Smooth muscle cell (in vitro differentiated cells): ENCODE data around the gene IL1RL2. TPM values are rescaled to one million over a fixed set of nuclear protein-coding genes. Genes with fewer than 3 reads are reported as not detected.

Source experiments
- DNase-seq: peaks from one replicate; lab custom pipeline; 2025; ENCODE audit not compliant: unreplicated experiment; lab: John Stamatoyannopoulos, UW
- H2AFZ ChIP-seq: fragments of 200-600 bp; sonication (generic); 2 replicates; pipeline ENCODE4 v1.6.0; 2016; ENCODE audit warnings: antibody characterized with exemption, low read depth, mild to moderate bottlenecking
- H3F3A ChIP-seq: fragments of 200-600 bp; sonication (generic); 2 replicates; pipeline ENCODE4 v1.6.0; 2017; ENCODE audit warnings: antibody characterized with exemption, low read depth
- H3K27ac ChIP-seq: fragments of 200-600 bp; sonication (generic); 2 replicates; pipeline ENCODE4 v1.5.1; 2016; ENCODE audit warnings: low read depth, mild to moderate bottlenecking
- H3K27me3 ChIP-seq: fragments of 200-600 bp; sonication (generic); 2 replicates; pipeline ENCODE4 v1.6.1; 2016; ENCODE audit warnings: low read depth, mild to moderate bottlenecking
- H3K36me3 ChIP-seq: fragments of 200-600 bp; sonication (generic); 2 replicates; pipeline ENCODE4 v1.5.1; 2016; ENCODE audit warnings: low read depth
- H3K4me1 ChIP-seq: fragments of 200-600 bp; sonication (generic); 2 replicates; pipeline ENCODE4 v1.5.1; 2016; ENCODE audit warnings: low read depth
- H3K4me2 ChIP-seq: fragments of 200-600 bp; sonication (generic); 2 replicates; pipeline ENCODE4 v1.6.0; 2016; ENCODE audit warnings: mild to moderate bottlenecking
- H3K4me3 ChIP-seq: fragments of 200-600 bp; sonication (generic); 2 replicates; pipeline ENCODE4 v1.5.1; 2016; ENCODE audit warnings: mild to moderate bottlenecking
- H3K79me2 ChIP-seq: fragments of 200-600 bp; sonication (generic); 2 replicates; pipeline ENCODE4 v1.6.0; 2016; ENCODE audit warnings: low read depth, mild to moderate bottlenecking
- H3K9ac ChIP-seq: fragments of 200-600 bp; sonication (generic); 2 replicates; pipeline ENCODE4 v1.6.0; 2016; ENCODE audit warnings: low read depth
- H3K9me3 ChIP-seq: fragments of 200-600 bp; sonication (generic); replicated peaks from 2 replicates; pipeline ENCODE4 v1.5.1; 2016; ENCODE audit warnings: low read depth
- H4K20me1 ChIP-seq: fragments of 200-600 bp; sonication (generic); 2 replicates; pipeline ENCODE4 v1.6.0; 2016; ENCODE audit warnings: low read depth
- CTCF ChIP-seq: fragments of 200-600 bp; sonication (generic); IDR thresholded peaks from 2 replicates; pipeline ENCODE4 v1.5.1; 2017; ENCODE audit warnings: borderline replicate concordance, mild to moderate bottlenecking, antibody characterized with exemption; ENCODE audit not compliant: insufficient read depth, poor library complexity, severe bottlenecking
- WGBS: methylation state at CpG from one replicate; pipeline ENCODE4 v1.1.7; 2016; ENCODE audit warnings: low lambda C conversion rate; 5-methylcytosine and 5-hydroxymethylcytosine counted together
- polyA plus RNA-seq: library from polyadenylated mRNA; unstranded; fragments of >200 nt; fragmentation: Nextera tagmentation; extraction: Ambion mirVana; gene quantifications from 2 replicates; pipeline ENCODE4 v1.2.1, GENCODE V29; 2016
- total RNA-seq: library from RNA; depleted of rRNA; stranded (reverse); fragments of >200 nt; gene quantifications from 2 replicates; pipeline ENCODE4 v1.2.3, GENCODE V29; 2014

IL1RL2 gene
- total and polyA plus RNA-seq, 2 experiments from 2014 or later, result 0.10 to 0.13 TPM

GRCh38 chr2:102266204-102266603, 79.4 kb downstream of the IL1RL2 start:
- Histone ChIP-seq H3K27me3 (no peaks in the 10 kb centered on the region), H3K9me3 (no peaks in the 10 kb centered on the region), H3K4me2 (no peak overlapping the region), H4K20me1 (no peaks in the 10 kb centered on the region), H3K9ac (no peak overlapping the region), H2AFZ (no peak overlapping the region), H3K36me3 (no peaks in the 10 kb centered on the region), H3K4me3 (no peak overlapping the region), H3F3A (no peaks in the 10 kb centered on the region), H3K4me1 (no peaks in the 10 kb centered on the region), H3K27ac (no peak overlapping the region), H3K79me2 (no peaks in the 10 kb centered on the region)
- DNase-seq, result no peak
- no peak for TF ChIP-seq CTCF
- WGBS, result 25% methylated on average over 1 of the region's 1 CpG

DNA sequence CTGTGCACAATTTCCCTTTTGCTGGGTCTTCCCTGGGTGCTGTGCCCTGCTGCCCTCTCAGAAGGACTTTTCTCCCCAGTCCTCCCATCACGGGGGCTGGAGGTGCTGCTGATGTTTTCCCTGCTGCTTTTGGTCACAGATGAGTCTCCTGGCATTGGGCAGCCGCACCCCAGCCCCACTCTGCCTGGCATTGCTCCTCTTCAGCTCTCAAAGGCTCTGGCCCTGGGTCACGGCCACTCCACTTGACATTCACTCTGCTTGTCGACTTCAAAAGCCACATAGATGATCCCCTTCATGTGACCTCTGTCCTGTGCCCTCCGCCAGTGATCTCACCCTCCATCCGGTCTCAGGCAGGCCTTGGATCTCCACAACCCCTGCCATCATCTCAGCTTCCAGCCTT, 81.0 kb downstream of the IL1RL2 start:
- Histone ChIP-seq H3K9ac (no peak overlapping the region), H3K27me3 (no peaks in the 10 kb centered on the region), H3K4me3 (no peak overlapping the region), H2AFZ (no peak overlapping the region), H3K4me1 (no peaks in the 10 kb centered on the region), H3K9me3 (no peaks in the 10 kb centered on the region), H3K27ac (no peak overlapping the region), H3K79me2 (no peaks in the 10 kb centered on the region), H4K20me1 (no peaks in the 10 kb centered on the region), H3K36me3 (no peaks in the 10 kb centered on the region), H3K4me2 (peak overlapping the region; percentile 1), H3F3A (no peaks in the 10 kb centered on the region)
- no peak for DNase-seq
- WGBS, result 75% methylated on average over 6 of the region's 6 CpGs
- no peak for TF ChIP-seq CTCF

- H3K27me3 ChIP-seq, result no peaks in the 10 kb centered on the region
- H2AFZ ChIP-seq, result no peak overlapping the region
- DNase-seq, result no peak
- no peak overlapping the region for H3K9ac ChIP-seq
- no peaks in the 10 kb centered on the region for H3K4me1 ChIP-seq
- H3K4me2 ChIP-seq, result peak overlapping the region; percentile 25
- no peak for TF ChIP-seq CTCF
- no peaks in the 10 kb centered on the region for H3K79me2 ChIP-seq
- H3K9me3 ChIP-seq, result no peaks in the 10 kb centered on the region
- H3K27ac ChIP-seq, result peak overlapping the region; percentile 50
- H3K36me3 ChIP-seq, result no peaks in the 10 kb centered on the region
- H4K20me1 ChIP-seq, result no peaks in the 10 kb centered on the region
- H3F3A ChIP-seq, result no peaks in the 10 kb centered on the region
- no peak overlapping the region for H3K4me3 ChIP-seq
- WGBS, result 95% methylated on average over 4 of the region's 4 CpGs
These were observed 81.8 kb downstream of the IL1RL2 start for GRCh38 chr2:102268510-102269199.

DNA sequence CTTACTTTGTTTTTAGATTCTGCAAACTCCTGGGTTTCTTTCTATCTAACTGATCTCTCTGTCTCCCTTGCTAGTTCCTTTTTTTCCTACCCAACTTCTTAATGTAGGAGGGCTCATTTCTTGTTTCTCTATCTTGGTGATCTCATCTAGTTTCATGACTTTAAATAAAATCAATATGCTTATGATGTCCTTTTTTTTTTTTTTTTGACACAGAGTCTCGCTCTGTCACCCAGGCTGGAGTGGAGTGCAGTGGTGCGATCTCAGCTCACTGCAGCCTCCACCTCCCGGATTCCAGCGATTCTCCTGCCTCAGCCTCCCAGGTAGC, 82.3 kb downstream of the IL1RL2 start:
- WGBS, result 74% methylated on average over 4 of the region's 4 CpGs
- no peak overlapping the region for H2AFZ ChIP-seq
- no peak for TF ChIP-seq CTCF
- no peak overlapping the region for H3K9ac ChIP-seq
- no peaks in the 10 kb centered on the region for H3F3A ChIP-seq
- peak overlapping the region; percentile 50 for H3K27ac ChIP-seq
- H3K4me1 ChIP-seq, result no peaks in the 10 kb centered on the region
- H3K79me2 ChIP-seq, result no peaks in the 10 kb centered on the region
- DNase-seq, result no peak
- no peaks in the 10 kb centered on the region for H3K36me3 ChIP-seq
- no peaks in the 10 kb centered on the region for H3K9me3 ChIP-seq
- H3K4me2 ChIP-seq, result peak overlapping the region; percentile 25
- H3K27me3 ChIP-seq, result no peaks in the 10 kb centered on the region
- no peak overlapping the region for H3K4me3 ChIP-seq
- no peaks in the 10 kb centered on the region for H4K20me1 ChIP-seq
